Hematopoietic multipotent progenitor cell treated with erythropoietin and hydrocortisone succinate and interleukin-3 and kit ligand, for 4 days (in vitro differentiated cells): ENCODE data around the gene UBE2E3.
"Not testable (repeated sequence)": the region's sequence is repeated elsewhere in the genome, so short reads cannot be mapped to it uniquely, and the experiment has no call there.

Experiments used
- DNase-seq: peaks from one replicate; pipeline ENCODE4 v3.0.0-alpha.2; 2015

The UBE2E3 gene

GRCh38 chr2:180980106-180980942 is at the start of gene UBE2E3:
Gene UBE2E3, plus strand, starts transcription at chr2:180980605. Its CDS starts 1,438 bp downstream, at chr2:180982043.
- peak; percentile 92 for DNase-seq

GRCh38 chr2:180931841-180932240 is 48.6 kb upstream of the UBE2E3 start:
- no peak for DNase-seq

GRCh38 chr2:180933332-180933731 is 47.1 kb upstream of the UBE2E3 start:
- DNase-seq: no peak

- DNase-seq: no peak
Observed at GRCh38 chr2:180934911-180935310, 45.5 kb upstream of the UBE2E3 start.

- not testable (repeated sequence) for DNase-seq
Observed at GRCh38 chr2:180937480-180937879, 42.9 kb upstream of the UBE2E3 start.

- DNase-seq: no peak
Observed at GRCh38 chr2:180938451-180938850, 42.0 kb upstream of the UBE2E3 start.

- no peak for DNase-seq
Observed at GRCh38 chr2:180943275-180943674, 37.1 kb upstream of the UBE2E3 start.

GRCh38 chr2:180944372-180944771 is 36.0 kb upstream of the UBE2E3 start:
- DNase-seq: no peak

GRCh38 chr2:180947208-180947689 is 33.2 kb upstream of the UBE2E3 start:
- DNase-seq: no peak

- no peak for DNase-seq
Observed at GRCh38 chr2:180949896-180950295, 30.5 kb upstream of the UBE2E3 start.

- DNase-seq: no peak
Observed at GRCh38 chr2:180952082-180952481, 28.3 kb upstream of the UBE2E3 start.

GRCh38 chr2:180952731-180953336 is 27.6 kb upstream of the UBE2E3 start:
- no peak for DNase-seq

GRCh38 chr2:180953550-180953949 is 26.9 kb upstream of the UBE2E3 start:
- DNase-seq: no peak

- DNase-seq: no peak
Observed at GRCh38 chr2:180955101-180955500, 25.3 kb upstream of the UBE2E3 start.

- DNase-seq: no peak
Observed at GRCh38 chr2:180959787-180960186, 20.6 kb upstream of the UBE2E3 start.

- DNase-seq: no peak
Observed at GRCh38 chr2:180960982-180961381, 19.4 kb upstream of the UBE2E3 start.

- no peak for DNase-seq
Observed at GRCh38 chr2:180962727-180963314, 17.6 kb upstream of the UBE2E3 start.

- DNase-seq: no peak
Observed at GRCh38 chr2:180966378-180966777, 14.0 kb upstream of the UBE2E3 start.

- DNase-seq: no peak
Observed at GRCh38 chr2:180969124-180969523, 11.3 kb upstream of the UBE2E3 start.

- DNase-seq: no peak
Observed at GRCh38 chr2:180970016-180970415, 10.4 kb upstream of the UBE2E3 start.

- no peak for DNase-seq
Observed at GRCh38 chr2:180971811-180972210, 8.6 kb upstream of the UBE2E3 start.

- DNase-seq: no peak
Observed at GRCh38 chr2:180975585-180975984, 4.8 kb upstream of the UBE2E3 start.

GRCh38 chr2:180978903-180979748 is 1.3 kb upstream of the UBE2E3 start:
- no peak for DNase-seq
